Measurements from ENCODE around the gene RNF220. TPM values are rescaled to one million over a fixed set of nuclear protein-coding genes. Genes with fewer than 3 reads are reported as not detected.

Gene RNF220
- total RNA-seq, 6 experiments from 2014 or later: 19.2 to 57.9 (median 23.0) TPM

- no peak for TF ChIP-seq POLR2A (IDR thresholded peaks at IDR 0.05)
- TF ChIP-seq CTCF (IDR thresholded peaks at IDR 0.05): no peak
- ATAC-seq (no peak), DNase-seq (no peak)
- Histone ChIP-seq H3K36me3 (no peaks in the 10 kb centered on the region), H3K4me3 (no peak overlapping the region), H3K4me1 (no peaks in the 10 kb centered on the region), H3K9me3 (no peaks in the 10 kb centered on the region), H3K27me3 (no peaks in the 10 kb centered on the region), H3K27ac (no peak overlapping the region)
- intact Hi-C loops (cut with DNase I): no loop called here
- WGBS (ENCODE audit: insufficient coverage, low coverage, low lambda C conversion rate, missing lambda C conversion rate): no CpG with 5 or more reads among the region's 6 CpGs
Observed at GRCh38 chr1:44545961-44546360, 140.9 kb downstream of the RNF220 start.

- ATAC-seq (no peak), DNase-seq (no peak)
- H3K27ac ChIP-seq: no peak overlapping the region
- intact Hi-C loops (cut with DNase I): no loop called here
- no peaks in the 10 kb centered on the region for H3K9me3 ChIP-seq
- WGBS (ENCODE audit: insufficient coverage, low coverage, low lambda C conversion rate, missing lambda C conversion rate): 44% methylated on average over 9 of the region's 10 CpGs
- no peaks in the 10 kb centered on the region for H3K36me3 ChIP-seq
- no peak overlapping the region for H3K4me3 ChIP-seq
- no peaks in the 10 kb centered on the region for H3K27me3 ChIP-seq
- no peaks in the 10 kb centered on the region for H3K4me1 ChIP-seq
- no peak for TF ChIP-seq POLR2A (IDR thresholded peaks at IDR 0.05)
- TF ChIP-seq CTCF (IDR thresholded peaks at IDR 0.05): no peak
Observed at GRCh38 chr1:44546403-44547053, 141.5 kb downstream of the RNF220 start.

GRCh38 chr1:44547361-44547760, 142.3 kb downstream of the RNF220 start:
- WGBS (ENCODE audit: insufficient coverage, low coverage, low lambda C conversion rate, missing lambda C conversion rate): 57% methylated on average over 6 of the region's 6 CpGs
- H3K4me1 ChIP-seq: no peaks in the 10 kb centered on the region
- DNase-seq (no peak), ATAC-seq (no peak)
- no peaks in the 10 kb centered on the region for H3K36me3 ChIP-seq
- intact Hi-C loops (cut with DNase I): no loop called here
- no peak overlapping the region for H3K27ac ChIP-seq
- H3K4me3 ChIP-seq: no peak overlapping the region
- no peaks in the 10 kb centered on the region for H3K9me3 ChIP-seq
- TF ChIP-seq CTCF (IDR thresholded peaks at IDR 0.05): no peak
- no peak for TF ChIP-seq POLR2A (IDR thresholded peaks at IDR 0.05)
- no peaks in the 10 kb centered on the region for H3K27me3 ChIP-seq

GRCh38 chr1:44547837-44548236, 142.8 kb downstream of the RNF220 start:
- Histone ChIP-seq H3K36me3 (no peaks in the 10 kb centered on the region), H3K27me3 (no peaks in the 10 kb centered on the region), H3K27ac (no peak overlapping the region), H3K9me3 (no peaks in the 10 kb centered on the region), H3K4me1 (no peaks in the 10 kb centered on the region), H3K4me3 (no peak overlapping the region)
- ATAC-seq (no peak), DNase-seq (no peak)
- intact Hi-C loops (cut with DNase I): no loop called here
- TF ChIP-seq POLR2A (IDR thresholded peaks at IDR 0.05) (no peak), CTCF (IDR thresholded peaks at IDR 0.05) (no peak)
- WGBS (ENCODE audit: insufficient coverage, low coverage, low lambda C conversion rate, missing lambda C conversion rate): 62% methylated on average over 8 of the region's 8 CpGs

GRCh38 chr1:44549510-44549909, 144.5 kb downstream of the RNF220 start:
- no peaks in the 10 kb centered on the region for H3K27me3 ChIP-seq
- ATAC-seq: no peak

More at GRCh38 chr1:44549510-44549909, 144.5 kb downstream of the RNF220 start:
- no peaks in the 10 kb centered on the region for H3K36me3 ChIP-seq
- intact Hi-C loops (cut with DNase I): no loop called here
- H3K4me3 ChIP-seq: no peak overlapping the region
- 65% methylated on average over 4 of the region's 5 CpGs for WGBS (ENCODE audit: insufficient coverage, low coverage, low lambda C conversion rate, missing lambda C conversion rate)
- TF ChIP-seq POLR2A (IDR thresholded peaks at IDR 0.05) (no peak), CTCF (IDR thresholded peaks at IDR 0.05) (no peak)
- DNase-seq: no peak
- no peaks in the 10 kb centered on the region for H3K4me1 ChIP-seq
- H3K27ac ChIP-seq: no peak overlapping the region
- no peaks in the 10 kb centered on the region for H3K9me3 ChIP-seq
